ENCODE results near the gene BRD1. TPM values are rescaled to one million over a fixed set of nuclear protein-coding genes. Genes with fewer than 3 reads are reported as not detected.

The BRD1 gene
- total and polyA plus RNA-seq, 9 of the 15 experiments (the other 6 are each of a cell fraction or from before 2014, with no cell fraction given): 0.42 to 17.6 (median 5.5) TPM

DNA sequence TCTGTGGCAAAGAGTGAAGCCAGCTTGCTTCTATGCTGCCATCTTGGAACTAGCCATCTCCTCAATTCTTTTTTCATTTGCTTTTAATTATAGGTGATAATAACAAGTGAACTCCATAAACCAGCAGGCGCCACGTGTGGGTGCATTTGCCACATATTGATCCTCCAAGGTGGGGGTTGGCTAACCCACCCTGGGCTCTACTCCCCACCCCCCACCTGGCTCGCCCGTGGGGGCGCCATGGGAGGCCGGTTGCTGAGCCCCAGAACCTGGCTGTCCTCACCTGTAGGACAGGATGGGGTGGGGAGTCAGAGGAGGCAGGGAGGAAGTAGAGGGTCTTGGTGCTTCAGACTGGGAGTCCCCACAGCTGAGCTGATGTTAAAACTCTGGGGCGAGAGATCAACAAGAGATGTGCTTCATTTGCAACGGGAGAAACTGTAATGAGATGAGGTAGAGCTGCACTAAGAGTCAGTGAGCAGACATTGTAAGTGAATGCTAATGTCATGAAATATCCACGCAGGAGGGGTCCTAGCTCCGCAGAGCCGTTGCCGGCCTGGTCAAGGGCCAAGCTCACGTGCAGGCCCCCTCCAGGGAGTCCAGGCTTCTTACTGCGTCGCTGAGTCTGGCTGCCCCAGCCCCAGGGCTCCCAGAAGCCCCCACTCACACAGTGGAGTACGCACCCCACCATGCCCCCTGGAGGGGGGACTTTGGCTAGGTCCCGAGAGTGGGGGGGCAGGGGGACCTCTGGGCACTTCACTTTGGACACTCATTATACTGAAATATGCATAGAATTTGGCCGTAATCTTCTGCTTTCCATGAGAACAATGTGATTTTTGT lies 59.4 kb downstream of the BRD1 start:
- Histone ChIP-seq H3K9ac (ENCODE audit: insufficient read depth in 1 of 2, low read depth in 2 of 2, low read length in 2 of 2) (no peak overlapping the region), H4K20me1 (replicated peaks; ENCODE audit: control insufficient read depth, insufficient read depth, low read length) (no peaks in the 10 kb centered on the region), H3K4me2 (ENCODE audit: insufficient read depth, low read length) (no peak overlapping the region), H3K27me3 (ENCODE audit: control insufficient read depth in 2 of 2, insufficient read depth in 2 of 2, low read length in 2 of 2) (peaks cover 0 to 4% of the 10 kb centered on the region in 2 experiments; a peak in 2 of 5 replicates), H3K9me3 (replicated peaks; ENCODE audit: control insufficient read depth, insufficient read depth, low read depth, low read length) (peaks cover 3% of the 10 kb centered on the region), H3K4me1 (replicated peaks in 1 of 2; ENCODE audit: control insufficient read depth in 2 of 2, insufficient read depth in 2 of 2, low read length in 2 of 2) (peaks cover 0 to 23% of the 10 kb centered on the region in 2 experiments; a peak in 2 of 5 replicates), H3K27ac (ENCODE audit: extremely low read depth, low read depth, low read length) (no peak overlapping the region), H3K9me1 (ENCODE audit: control insufficient read depth, insufficient read depth, low read length) (no peaks in the 10 kb centered on the region), H2AFZ (ENCODE audit: low read depth, low read length) (no peak overlapping the region), H3K4me3 (no peak overlapping the region), H3K36me3 (ENCODE audit: control insufficient read depth, insufficient read depth, low read length) (peaks cover under 1% of the 10 kb centered on the region; the same call in 1 of the 3 replicates), H3K79me2 (ENCODE audit: control insufficient read depth, insufficient read depth, low read length) (no peaks in the 10 kb centered on the region)
- no peak for FAIRE-seq
- ATAC-seq: no peak
- WGBS (ENCODE audit: insufficient coverage, low coverage, missing lambda C conversion rate): 71% methylated on average over 15 of the region's 18 CpGs
- CTCF ChIA-PET (ENCODE audit: low intra/inter-chr PET ratio): interaction anchor here (0.6 to 1.5 kb wide), 5 partner anchors 157 to 923 kb away, joined by 3 to 5 read pairs (median 4); no protein-coding TSS in a partner anchor
- TF ChIP-seq CBX2 (IDR thresholded peaks at IDR 0.05; ENCODE audit: insufficient read depth, low read length, poor library complexity, severe bottlenecking): no peak
- no peak for TF ChIP-seq MXI1 (IDR thresholded peaks at IDR 0.05; ENCODE audit: low read depth, low read length)
- no peak for TF ChIP-seq FUS (optimal IDR thresholded peaks at IDR 0.05; ENCODE audit: low read depth, low read length)
- TF ChIP-seq, protein P1, sequence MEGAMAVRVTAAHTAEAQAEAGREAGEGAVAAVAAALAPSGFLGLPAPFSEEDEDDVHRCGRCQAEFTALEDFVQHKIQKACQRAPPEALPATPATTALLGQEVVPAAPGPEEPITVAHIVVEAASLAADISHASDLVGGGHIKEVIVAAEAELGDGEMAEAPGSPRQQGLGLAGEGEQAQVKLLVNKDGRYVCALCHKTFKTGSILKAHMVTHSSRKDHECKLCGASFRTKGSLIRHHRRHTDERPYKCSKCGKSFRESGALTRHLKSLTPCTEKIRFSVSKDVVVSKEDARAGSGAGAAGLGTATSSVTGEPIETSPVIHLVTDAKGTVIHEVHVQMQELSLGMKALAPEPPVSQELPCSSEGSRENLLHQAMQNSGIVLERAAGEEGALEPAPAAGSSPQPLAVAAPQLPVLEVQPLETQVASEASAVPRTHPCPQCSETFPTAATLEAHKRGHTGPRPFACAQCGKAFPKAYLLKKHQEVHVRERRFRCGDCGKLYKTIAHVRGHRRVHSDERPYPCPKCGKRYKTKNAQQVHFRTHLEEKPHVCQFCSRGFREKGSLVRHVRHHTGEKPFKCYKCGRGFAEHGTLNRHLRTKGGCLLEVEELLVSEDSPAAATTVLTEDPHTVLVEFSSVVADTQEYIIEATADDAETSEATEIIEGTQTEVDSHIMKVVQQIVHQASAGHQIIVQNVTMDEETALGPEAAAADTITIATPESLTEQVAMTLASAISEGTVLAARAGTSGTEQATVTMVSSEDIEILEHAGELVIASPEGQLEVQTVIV (CRISPR knock-in tag; IDR thresholded peaks at IDR 0.05; ENCODE audit: borderline replicate concordance): no peak
- no peak for TF ChIP-seq RHOXF2B (CRISPR knock-in tag; conservative IDR thresholded peaks at IDR 0.05)
- no peak for TF ChIP-seq BRD9 (IDR thresholded peaks at IDR 0.05; ENCODE audit: low read depth, partially characterized antibody)
- no peak for TF ChIP-seq RBM22 (IDR thresholded peaks at IDR 0.05; ENCODE audit: low read depth, low read length, poor library complexity, severe bottlenecking)
- no peak for TF ChIP-seq FOSL1 (tag; conservative IDR thresholded peaks at IDR 0.05)
- TF ChIP-seq SAFB (IDR thresholded peaks at IDR 0.05; ENCODE audit: borderline replicate concordance, low read depth, low read length): no peak
- no TSS peak for BruUV-seq (replicated peaks)
- DNase-seq (ENCODE audit: extremely low read depth in 1 of 4, low spot score in 3 of 4): no peak
- in situ Hi-C loops (cut with MboI): loop anchor here (5.0 kb wide), 2 partner anchors 154 to 264 kb away; no protein-coding TSS in a partner anchor
- POLR2A ChIA-PET: interaction anchor here (0.7 kb wide), 1 partner anchor 11 kb away, joined by 4 read pairs; no protein-coding TSS in a partner anchor
- intact Hi-C loops (cut with micrococcal nuclease): loop anchor here (5.0 kb wide), 2 partner anchors 149 to 264 kb away; partner anchors contain the start of genes ALG12 and CRELD2

Data from K562 (cell line).